Mammary epithelial cell (primary cell): ENCODE results near the gene SLC6A18.

ENCODE experiments used
- EZH2 ChIP-seq: IDR thresholded peaks from 2 replicates; pipeline ENCODE4 v1.6.1; 2012; ENCODE audit warnings: low read length, inconsistent platforms, borderline replicate concordance
- TF ChIP-seq, protein P1 (sequence below), 2 donors: IDR thresholded peaks in 1 of 2; conservative IDR thresholded peaks in 1 of 2; 2 replicates each; pipeline ENCODE4 v1.5.1; 2011 to 2012; ENCODE audit warnings: inconsistent platforms in 2 of 2, low read length in 2 of 2, mild to moderate bottlenecking in 2 of 2, control low read depth in 1 of 2, low read depth in 1 of 2; ENCODE audit not compliant: insufficient read depth in 1 of 2; ENCODE audit errors: extremely low read depth in 1 of 2

DNA sequence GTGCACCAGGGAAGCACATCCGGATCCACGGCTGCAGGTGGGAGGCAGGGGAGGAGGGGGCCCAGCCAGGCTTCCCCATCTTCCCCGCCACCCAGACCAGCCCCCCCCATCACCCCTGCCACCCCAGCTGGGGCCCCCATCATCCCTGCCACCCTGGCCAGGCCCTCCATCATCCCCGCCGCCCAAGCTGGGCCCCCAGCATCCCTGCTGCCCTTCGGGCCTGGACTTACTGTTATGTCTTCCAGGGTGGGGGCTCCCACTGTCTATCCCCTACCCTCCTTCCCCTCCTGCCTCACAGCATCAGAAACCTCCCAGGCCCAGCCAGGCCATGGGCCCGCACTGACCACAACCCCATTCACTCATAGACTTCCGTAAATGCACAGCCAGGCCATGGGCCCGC is 27.5 kb downstream of the SLC6A18 start:
- TF ChIP-seq, protein P1, sequence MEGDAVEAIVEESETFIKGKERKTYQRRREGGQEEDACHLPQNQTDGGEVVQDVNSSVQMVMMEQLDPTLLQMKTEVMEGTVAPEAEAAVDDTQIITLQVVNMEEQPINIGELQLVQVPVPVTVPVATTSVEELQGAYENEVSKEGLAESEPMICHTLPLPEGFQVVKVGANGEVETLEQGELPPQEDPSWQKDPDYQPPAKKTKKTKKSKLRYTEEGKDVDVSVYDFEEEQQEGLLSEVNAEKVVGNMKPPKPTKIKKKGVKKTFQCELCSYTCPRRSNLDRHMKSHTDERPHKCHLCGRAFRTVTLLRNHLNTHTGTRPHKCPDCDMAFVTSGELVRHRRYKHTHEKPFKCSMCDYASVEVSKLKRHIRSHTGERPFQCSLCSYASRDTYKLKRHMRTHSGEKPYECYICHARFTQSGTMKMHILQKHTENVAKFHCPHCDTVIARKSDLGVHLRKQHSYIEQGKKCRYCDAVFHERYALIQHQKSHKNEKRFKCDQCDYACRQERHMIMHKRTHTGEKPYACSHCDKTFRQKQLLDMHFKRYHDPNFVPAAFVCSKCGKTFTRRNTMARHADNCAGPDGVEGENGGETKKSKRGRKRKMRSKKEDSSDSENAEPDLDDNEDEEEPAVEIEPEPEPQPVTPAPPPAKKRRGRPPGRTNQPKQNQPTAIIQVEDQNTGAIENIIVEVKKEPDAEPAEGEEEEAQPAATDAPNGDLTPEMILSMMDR (conservative IDR thresholded peaks at IDR 0.05 in 1 of 2, IDR thresholded peaks at IDR 0.05 in 1 of 2; ENCODE audit: extremely low read depth in 1 of 2, insufficient read depth in 1 of 2, low read depth in 1 of 2, low read length in 2 of 2), result no peak
- TF ChIP-seq EZH2, result no peak
